ENCODE results near the gene RTN4RL1. TPM values are rescaled to one million over a fixed set of nuclear protein-coding genes. Genes with fewer than 3 reads are reported as not detected.

The RTN4RL1 gene
- total and polyA plus RNA-seq, 2 of the 13 experiments (the other 11 are each of a cell fraction or from before 2014, with no cell fraction given), result 0.01 TPM; not detected in 1

DNA sequence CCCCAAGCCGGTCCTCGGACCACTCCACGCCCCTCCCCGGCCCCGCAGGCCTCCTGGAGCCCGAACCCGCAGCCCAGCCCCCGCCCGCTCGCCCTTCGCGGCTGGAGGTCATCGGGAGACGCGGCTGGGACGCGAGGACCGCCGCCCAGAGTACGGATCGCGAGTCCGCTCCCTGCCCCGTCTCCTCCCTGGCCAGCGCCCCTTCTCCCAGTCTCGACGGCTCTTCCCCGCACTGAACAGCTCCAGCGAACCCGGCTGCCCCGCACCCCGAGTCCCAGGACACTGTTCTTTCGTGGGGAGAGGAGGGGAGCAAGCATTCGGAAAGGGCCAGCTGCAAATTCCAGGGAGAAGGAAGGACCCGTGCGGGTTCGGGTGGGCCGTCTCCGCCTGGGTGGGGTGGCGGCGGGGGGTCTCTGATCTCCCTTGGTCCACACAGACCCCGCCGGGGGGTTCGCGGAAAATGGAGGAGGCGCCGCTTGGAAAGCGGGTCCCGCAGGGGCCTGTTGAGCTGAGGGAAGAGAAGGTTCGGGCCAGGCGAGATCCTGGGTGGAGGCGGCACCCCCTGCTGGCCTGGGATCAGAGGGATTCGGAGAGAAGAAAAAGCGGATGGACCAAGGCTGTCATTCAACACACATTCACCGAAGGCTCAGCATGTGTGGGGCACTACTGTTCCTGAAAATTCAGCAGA is 632 bp upstream of the RTN4RL1 start (continued):
- TF ChIP-seq SMAD1 (CRISPR knock-in tag; IDR thresholded peaks at IDR 0.05; ENCODE audit: borderline replicate concordance, low read depth) (no peak), RAD21 (CRISPR knock-in tag; IDR thresholded peaks at IDR 0.05) (peak; percentile 88), ZNF891 (CRISPR knock-in tag; IDR thresholded peaks at IDR 0.05) (0 out of 2 replicates have a peak, but pooled peaks have one; percentile 54), EP300 (IDR thresholded peaks at IDR 0.05; ENCODE audit: low read depth in 2 of 2, low read length in 2 of 2) (no peak), EP300 (CRISPR knock-in tag; IDR thresholded peaks at IDR 0.05; ENCODE audit: borderline replicate concordance) (no peak), RNF2 (conservative IDR thresholded peaks at IDR 0.05; ENCODE audit: low read depth) (no peak), SALL2 (CRISPR knock-in tag; IDR thresholded peaks at IDR 0.05) (peak; percentile 43; the same call in 1 of the 2 replicates), MNT (IDR thresholded peaks at IDR 0.05) (no peak), SNAPC4 (CRISPR knock-in tag; IDR thresholded peaks at IDR 0.05) (no peak), MED1 (CRISPR knock-in tag; IDR thresholded peaks at IDR 0.05) (0 out of 2 replicates have a peak, but pooled peaks have one; percentile 18), ZNF670 (CRISPR knock-in tag; IDR thresholded peaks at IDR 0.05; ENCODE audit: borderline replicate concordance) (no peak), SAP130 (CRISPR knock-in tag; IDR thresholded peaks at IDR 0.05; ENCODE audit: low read depth) (peak; percentile 43), ZNF10 (CRISPR knock-in tag; IDR thresholded peaks at IDR 0.05; ENCODE audit: borderline replicate concordance, low read depth) (no peak), PATZ1 (CRISPR knock-in tag; IDR thresholded peaks at IDR 0.05) (0 out of 2 replicates have a peak, but pooled peaks have one; percentile 15), ZNF747 (CRISPR knock-in tag; IDR thresholded peaks at IDR 0.05; ENCODE audit: borderline replicate concordance) (no peak), NAIF1 (CRISPR knock-in tag; IDR thresholded peaks at IDR 0.05; ENCODE audit: borderline replicate concordance) (no peak)
- TF ChIP-seq, protein P1, sequence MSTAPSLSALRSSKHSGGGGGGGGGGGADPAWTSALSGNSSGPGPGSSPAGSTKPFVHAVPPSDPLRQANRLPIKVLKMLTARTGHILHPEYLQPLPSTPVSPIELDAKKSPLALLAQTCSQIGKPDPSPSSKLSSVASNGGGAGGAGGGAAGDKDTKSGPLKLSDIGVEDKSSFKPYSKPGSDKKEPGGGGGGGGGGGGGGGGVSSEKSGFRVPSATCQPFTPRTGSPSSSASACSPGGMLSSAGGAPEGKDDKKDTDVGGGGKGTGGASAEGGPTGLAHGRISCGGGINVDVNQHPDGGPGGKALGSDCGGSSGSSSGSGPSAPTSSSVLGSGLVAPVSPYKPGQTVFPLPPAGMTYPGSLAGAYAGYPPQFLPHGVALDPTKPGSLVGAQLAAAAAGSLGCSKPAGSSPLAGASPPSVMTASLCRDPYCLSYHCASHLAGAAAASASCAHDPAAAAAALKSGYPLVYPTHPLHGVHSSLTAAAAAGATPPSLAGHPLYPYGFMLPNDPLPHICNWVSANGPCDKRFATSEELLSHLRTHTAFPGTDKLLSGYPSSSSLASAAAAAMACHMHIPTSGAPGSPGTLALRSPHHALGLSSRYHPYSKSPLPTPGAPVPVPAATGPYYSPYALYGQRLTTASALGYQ (CRISPR knock-in tag; IDR thresholded peaks at IDR 0.05), result no peak

Data from HepG2 (cell line).